Panc1 (cell line): ENCODE results near the gene PPP3R2. TPM values are rescaled to one million over a fixed set of nuclear protein-coding genes. Genes with fewer than 3 reads are reported as not detected.

Source experiments
- ATAC-seq: fragments of 200-7000 bp; cut with Tn5 transposase; 2 replicates; pipeline ENCODE4 v1.9.1; 2020; ENCODE audit warnings: mild to moderate bottlenecking, moderate library complexity
- BruUV-seq: library from RNA; stranded (reverse); fragments of 400-500 nt; replicated peaks from 2 replicates; lab custom pipeline; 2021; lab: Mats Ljungman, UMichigan
- CTCF ChIA-PET: fragments of 300-600 bp; sonication (Branson Sonifier 250); formaldehyde crosslinking; loops from one replicate; lab custom pipeline; 2022; ENCODE audit warnings: antibody characterized with exemption; lab: Charles Lee
- POLR2A ChIA-PET: fragments of 300-600 bp; sonication (Branson Sonifier 250); formaldehyde crosslinking; loops from one replicate; lab custom pipeline; 2022; ENCODE audit warnings: antibody characterized with exemption; lab: Charles Lee
- DNase-seq: peaks from one replicate; pipeline ENCODE4 v3.0.0-alpha.2; 2010; ENCODE audit warnings: low read depth, low spot score
- H3K27ac ChIP-seq: 2 replicates; pipeline ENCODE4 v1.5.1; 2011; ENCODE audit warnings: mild to moderate bottlenecking, low read length, inconsistent platforms
- H3K27me3 ChIP-seq: fragments of 200-500 bp; sonication (Bioruptor generic); 2 replicates; pipeline ENCODE4 v1.6.0; 2014; ENCODE audit warnings: low read length, inconsistent platforms; ENCODE audit not compliant: control insufficient read depth, insufficient read depth
- H3K36me3 ChIP-seq: fragments of 200-500 bp; sonication (Bioruptor generic); 2 replicates; pipeline ENCODE4 v1.5.1; 2014; ENCODE audit warnings: inconsistent platforms, mild to moderate bottlenecking, low read length, moderate library complexity; ENCODE audit not compliant: control insufficient read depth, insufficient read depth
- H3K4me1 ChIP-seq: 2 replicates; pipeline ENCODE4 v1.5.1; 2011; ENCODE audit warnings: inconsistent platforms, mild to moderate bottlenecking, low read length, moderate library complexity; ENCODE audit not compliant: control insufficient read depth, insufficient read depth
- H3K4me3 ChIP-seq, 2 experiments: 2 replicates each; pipeline ENCODE4 v1.5.1; 2011 to 2012; ENCODE audit warnings: low read depth in 2 of 2, low read length in 2 of 2, mild to moderate bottlenecking in 2 of 2, inconsistent platforms in 1 of 2, moderate library complexity in 1 of 2
- H3K9me3 ChIP-seq: fragments of 200-500 bp; sonication (Bioruptor generic); 2 replicates; pipeline ENCODE4 v1.5.1; 2014; ENCODE audit warnings: low read depth, mild to moderate bottlenecking, inconsistent platforms, low read length, moderate library complexity; ENCODE audit not compliant: control insufficient read depth, insufficient read depth
- CTCF ChIP-seq: fragments of 450-650 bp; IDR thresholded peaks from 2 replicates; pipeline ENCODE4 v1.5.1; 2017; ENCODE audit warnings: mild to moderate bottlenecking
- POLR2AphosphoS5 ChIP-seq: IDR thresholded peaks from 2 replicates; pipeline ENCODE4 v1.6.1; 2012; ENCODE audit warnings: mild to moderate bottlenecking, low read depth, low read length, moderate library complexity
- REST ChIP-seq, 2 experiments: IDR thresholded peaks; 2 replicates each; pipeline ENCODE4 v1.6.1; 2011 to 2012; ENCODE audit warnings: low read depth in 2 of 2, control low read depth in 1 of 2, low read length in 1 of 2, mild to moderate bottlenecking in 1 of 2, moderate library complexity in 1 of 2; ENCODE audit not compliant: insufficient read depth in 1 of 2
- SIN3A ChIP-seq: IDR thresholded peaks from 2 replicates; pipeline ENCODE4 v1.6.1; 2012; ENCODE audit warnings: low read depth, mild to moderate bottlenecking, low read length, moderate library complexity, borderline replicate concordance; ENCODE audit not compliant: insufficient read depth
- TCF7L2 ChIP-seq: IDR thresholded peaks from 2 replicates; pipeline ENCODE4 v1.6.1; 2011; ENCODE audit warnings: mild to moderate bottlenecking, low read depth, low read length, inconsistent platforms
- in situ Hi-C: cut with HindIII; loops from 2 replicates; pipeline ENCODE4 v1.10.0; 2016; ENCODE audit warnings: low sequenced_read_pairs, low pct_unique_long_range_greater_than_20kb
- intact Hi-C: fragments of 100-400 bp; cut with micrococcal nuclease; formaldehyde crosslinking; loops from one replicate; pipeline ENCODE4 v1.10.0; 2022; ENCODE audit not compliant: unreplicated experiment
- total RNA-seq: library from RNA; stranded (reverse); gene quantifications from one replicate; pipeline ENCODE4 v1.2.1, GENCODE V29; 2021; ENCODE audit not compliant: unreplicated experiment

The PPP3R2 gene
- total RNA-seq, 1 experiment from 2014 or later = not detected

GRCh38 chr9:101586651-101587050 is 8.1 kb downstream of the PPP3R2 start:
- no peak for ATAC-seq
- no peak for DNase-seq
- BruUV-seq = no TSS peak
- TF ChIP-seq POLR2AphosphoS5 = no peak
- Histone ChIP-seq H3K4me1 (no peaks in the 10 kb centered on the region), H3K4me3 (no peak overlapping the region), H3K9me3 (no peaks in the 10 kb centered on the region), H3K27ac (no peak overlapping the region), H3K27me3 (no peaks in the 10 kb centered on the region), H3K36me3 (no peaks in the 10 kb centered on the region)
- in situ Hi-C loops = no loop called here
- intact Hi-C loops = no loop called here
- ChIA-PET POLR2A (no interaction called here), CTCF (no interaction called here)

- intact Hi-C loops (no loop called here), in situ Hi-C loops (no loop called here)
- no peaks in the 10 kb centered on the region for H3K9me3 ChIP-seq
- ChIA-PET POLR2A (no interaction called here), CTCF (no interaction called here)
- DNase-seq = no peak
- no peak for TF ChIP-seq POLR2AphosphoS5
- TF ChIP-seq REST (IDR thresholded peaks at IDR 0.05; ENCODE audit: insufficient read depth in 1 of 2, low read depth in 2 of 2, low read length in 1 of 2) = no peak
- no peak for TF ChIP-seq TCF7L2
- TF ChIP-seq SIN3A = no peak
- no peak for TF ChIP-seq CTCF
- H3K27ac ChIP-seq = no peak overlapping the region
- H3K36me3 ChIP-seq = no peaks in the 10 kb centered on the region
- BruUV-seq = no TSS peak
- H3K4me3 ChIP-seq = no peak overlapping the region
- no peaks in the 10 kb centered on the region for H3K4me1 ChIP-seq
- ATAC-seq = no peak
- no peaks in the 10 kb centered on the region for H3K27me3 ChIP-seq
Observed at GRCh38 chr9:101585740-101586139, 9.0 kb downstream of the PPP3R2 start.

GRCh38 chr9:101582553-101582952 is 12.2 kb downstream of the PPP3R2 start:
- ATAC-seq (no peak), DNase-seq (no peak)
- Histone ChIP-seq H3K4me3 (no peak overlapping the region), H3K4me1 (no peaks in the 10 kb centered on the region), H3K9me3 (no peaks in the 10 kb centered on the region), H3K27me3 (no peaks in the 10 kb centered on the region), H3K36me3 (no peaks in the 10 kb centered on the region), H3K27ac (no peak overlapping the region)
- no TSS peak for BruUV-seq
- POLR2A ChIA-PET = no interaction called here
- CTCF ChIA-PET = no interaction called here
- intact Hi-C loops (no loop called here), in situ Hi-C loops (no loop called here)
- no peak for TF ChIP-seq POLR2AphosphoS5
- TF ChIP-seq REST (IDR thresholded peaks at IDR 0.05; ENCODE audit: insufficient read depth in 1 of 2, low read depth in 2 of 2, low read length in 1 of 2) = no peak
- no peak for TF ChIP-seq TCF7L2
- no peak for TF ChIP-seq SIN3A
- TF ChIP-seq CTCF = no peak
